OCI-LY1 (cell line): ENCODE measurements around the gene MPV17L2.

Source experiments
- EZH2 ChIP-seq: fragments of 200-600 bp; sonication (generic), shearing (Covaris generic); IDR thresholded peaks from 2 replicates; pipeline ENCODE4 v1.8.0; 2017; ENCODE audit warnings: borderline replicate concordance, mixed run types, mild to moderate bottlenecking, antibody characterized with exemption, low read length, moderate library complexity, mixed read lengths
- TF ChIP-seq, protein P1 (sequence below): fragments of 200-600 bp; sonication (generic), shearing (Covaris generic); IDR thresholded peaks from 2 replicates; pipeline ENCODE4 v1.5.1; 2017; ENCODE audit warnings: mild to moderate bottlenecking, antibody characterized with exemption, low read length, moderate library complexity, mixed read lengths

DNA sequence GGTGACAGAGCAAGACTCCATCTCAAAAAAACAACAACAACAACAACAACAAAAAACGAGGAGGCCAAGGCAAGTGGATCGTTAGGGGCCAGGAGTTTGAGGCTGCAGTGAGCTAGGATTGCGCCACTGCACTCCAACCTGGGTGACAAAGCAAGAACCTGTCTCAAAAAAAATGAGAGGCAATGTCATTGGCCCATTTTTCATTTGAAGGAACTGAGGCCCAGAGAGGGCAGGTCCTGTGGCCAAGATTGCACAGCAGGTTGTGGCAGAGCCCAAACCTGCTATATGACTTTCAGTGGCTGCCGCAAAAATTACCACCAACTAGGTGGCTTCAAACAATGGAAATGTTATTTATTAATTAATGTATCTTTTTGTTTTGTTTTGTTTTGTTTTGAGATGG is 34.6 kb upstream of the MPV17L2 start:
- TF ChIP-seq, protein P1, sequence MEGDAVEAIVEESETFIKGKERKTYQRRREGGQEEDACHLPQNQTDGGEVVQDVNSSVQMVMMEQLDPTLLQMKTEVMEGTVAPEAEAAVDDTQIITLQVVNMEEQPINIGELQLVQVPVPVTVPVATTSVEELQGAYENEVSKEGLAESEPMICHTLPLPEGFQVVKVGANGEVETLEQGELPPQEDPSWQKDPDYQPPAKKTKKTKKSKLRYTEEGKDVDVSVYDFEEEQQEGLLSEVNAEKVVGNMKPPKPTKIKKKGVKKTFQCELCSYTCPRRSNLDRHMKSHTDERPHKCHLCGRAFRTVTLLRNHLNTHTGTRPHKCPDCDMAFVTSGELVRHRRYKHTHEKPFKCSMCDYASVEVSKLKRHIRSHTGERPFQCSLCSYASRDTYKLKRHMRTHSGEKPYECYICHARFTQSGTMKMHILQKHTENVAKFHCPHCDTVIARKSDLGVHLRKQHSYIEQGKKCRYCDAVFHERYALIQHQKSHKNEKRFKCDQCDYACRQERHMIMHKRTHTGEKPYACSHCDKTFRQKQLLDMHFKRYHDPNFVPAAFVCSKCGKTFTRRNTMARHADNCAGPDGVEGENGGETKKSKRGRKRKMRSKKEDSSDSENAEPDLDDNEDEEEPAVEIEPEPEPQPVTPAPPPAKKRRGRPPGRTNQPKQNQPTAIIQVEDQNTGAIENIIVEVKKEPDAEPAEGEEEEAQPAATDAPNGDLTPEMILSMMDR, result no peak
- no peak for TF ChIP-seq EZH2
